PC-9 (cell line): ENCODE data around the gene FTO. TPM values are rescaled to one million over a fixed set of nuclear protein-coding genes. Genes with fewer than 3 reads are reported as not detected.

ENCODE experiments used
- BruUV-seq: library from RNA; stranded (reverse); fragments of 400-500 nt; replicated peaks from 2 replicates; lab custom pipeline; 2021; lab: Mats Ljungman, UMichigan
- CTCF ChIA-PET: fragments of 300-600 bp; sonication (Branson Sonifier 250); formaldehyde crosslinking; loops from one replicate; lab custom pipeline; 2022; ENCODE audit warnings: antibody characterized with exemption; lab: Charles Lee
- POLR2A ChIA-PET: fragments of 300-600 bp; sonication (Branson Sonifier 250); formaldehyde crosslinking; loops from one replicate; lab custom pipeline; 2022; ENCODE audit warnings: antibody characterized with exemption; ENCODE audit not compliant: unreplicated experiment; lab: Charles Lee
- DNase-seq, 2 experiments: peaks; one replicate each; pipeline versions ENCODE4 v3.0.0 to v3.0.0-alpha.2; 2015 to 2022; ENCODE audit warnings: mixed read lengths in 1 of 2
- H2AFZ ChIP-seq: fragments of 200-600 bp; sonication (generic); 2 replicates; pipeline ENCODE4 v1.8.1; 2017; ENCODE audit warnings: antibody characterized with exemption
- H3F3A ChIP-seq: fragments of 200-600 bp; sonication (generic); 2 replicates; pipeline ENCODE4 v1.8.1; 2017; ENCODE audit warnings: antibody characterized with exemption, mild to moderate bottlenecking, low read depth; ENCODE audit not compliant: insufficient read depth
- H3K27ac ChIP-seq: fragments of 200-600 bp; sonication (generic); 2 replicates; pipeline ENCODE4 v1.6.1; 2016; ENCODE audit warnings: mixed run types
- H3K27me3 ChIP-seq: fragments of 200-600 bp; sonication (generic); 2 replicates; pipeline ENCODE4 v1.6.1; 2016; ENCODE audit warnings: low read depth, mixed run types; ENCODE audit not compliant: insufficient read depth
- H3K36me3 ChIP-seq: fragments of 200-600 bp; sonication (generic); 2 replicates; pipeline ENCODE4 v1.6.1; 2016; ENCODE audit warnings: low read depth, mixed run types
- H3K4me1 ChIP-seq: fragments of 200-600 bp; sonication (generic); replicated peaks from 2 replicates; pipeline ENCODE4 v1.6.1; 2016; ENCODE audit warnings: mixed run types; ENCODE audit not compliant: insufficient read depth
- H3K4me2 ChIP-seq: fragments of 200-600 bp; sonication (generic); 2 replicates; pipeline ENCODE4 v1.6.1; 2017; ENCODE audit warnings: mixed run types
- H3K4me3 ChIP-seq: fragments of 200-600 bp; sonication (generic); 2 replicates; pipeline ENCODE4 v1.6.1; 2016; ENCODE audit warnings: mixed run types
- H3K79me2 ChIP-seq: fragments of 200-600 bp; sonication (generic); 2 replicates; pipeline ENCODE4 v1.6.1; 2017; ENCODE audit warnings: low read depth, mixed run types
- H3K9me2 ChIP-seq: fragments of 200-600 bp; sonication (generic); 2 replicates; pipeline ENCODE4 v1.8.1; 2017; ENCODE audit warnings: mild to moderate bottlenecking; ENCODE audit not compliant: insufficient read depth
- H3K9me3 ChIP-seq: fragments of 200-600 bp; sonication (generic); 2 replicates; pipeline ENCODE4 v1.8.1; 2016; ENCODE audit warnings: low read depth; ENCODE audit not compliant: insufficient read depth
- H4K20me1 ChIP-seq: fragments of 200-600 bp; sonication (generic); 2 replicates; pipeline ENCODE4 v1.8.1; 2017; ENCODE audit not compliant: insufficient read depth
- CTCF ChIP-seq: fragments of 200-600 bp; sonication (generic); conservative IDR thresholded peaks from 2 replicates; pipeline ENCODE4 v1.6.1; 2017; ENCODE audit warnings: mixed run types, antibody characterized with exemption, mild to moderate bottlenecking, moderate library complexity
- EZH2 ChIP-seq: fragments of 200-600 bp; sonication (generic); IDR thresholded peaks from 2 replicates; pipeline ENCODE4 v1.8.0; 2017; ENCODE audit warnings: antibody characterized with exemption, low read depth
- intact Hi-C: fragments of 100-400 bp; cut with micrococcal nuclease; formaldehyde crosslinking; loops from one replicate; pipeline ENCODE4 v1.10.0; 2022; ENCODE audit not compliant: unreplicated experiment
- total RNA-seq: library from RNA; stranded (reverse); gene quantifications from 2 replicates; pipeline ENCODE4 v1.2.3, GENCODE V29; 2021

The FTO gene
- total RNA-seq, 1 experiment from 2014 or later = 58.1 TPM

DNA sequence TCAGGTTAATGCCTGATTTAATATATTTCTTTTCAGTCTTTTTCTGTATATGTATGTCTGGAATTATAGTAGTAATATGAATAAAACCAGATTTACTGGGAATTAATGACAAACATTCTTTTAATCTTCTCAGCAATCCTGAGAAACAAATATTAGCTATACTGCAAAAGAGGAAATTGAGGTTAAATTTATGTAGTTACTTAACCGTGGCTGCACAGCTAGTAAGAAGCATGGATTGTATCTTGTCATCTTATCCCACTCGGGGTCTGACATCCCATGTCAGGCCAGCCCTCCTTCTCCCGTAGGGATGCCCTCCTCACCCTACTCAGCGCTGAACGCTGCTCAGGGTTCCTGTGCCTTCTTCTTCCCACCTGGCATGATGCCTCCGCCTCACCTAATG is 143.0 kb downstream of the FTO start:
- CTCF ChIA-PET = no interaction called here
- intact Hi-C loops = no loop called here
- H4K20me1 ChIP-seq = no peaks in the 10 kb centered on the region

GRCh38 chr16:53848277-53848942 is 144.5 kb downstream of the FTO start:
- no TSS peak for BruUV-seq
- no peaks in the 10 kb centered on the region for H3K79me2 ChIP-seq
- H3K27me3 ChIP-seq = no peaks in the 10 kb centered on the region
- TF ChIP-seq CTCF = no peak
- no peak for TF ChIP-seq EZH2
- H3F3A ChIP-seq = no peaks in the 10 kb centered on the region
- H3K4me1 ChIP-seq = no peaks in the 10 kb centered on the region
- H3K9me3 ChIP-seq = no peaks in the 10 kb centered on the region
- DNase-seq = no peak
- ChIA-PET CTCF (interaction anchor here (0.6 kb wide), 1 partner anchor 1007 kb away, joined by 9 read pairs; no protein-coding TSS in a partner anchor), POLR2A (interaction anchor here (0.7 kb wide), 2 partner anchors 16 to 81 kb away, joined by 5 to 9 read pairs; no protein-coding TSS in a partner anchor)
- no peaks in the 10 kb centered on the region for H4K20me1 ChIP-seq
- no peak overlapping the region for H3K27ac ChIP-seq
- no peak overlapping the region for H3K4me3 ChIP-seq
- no peak overlapping the region for H3K4me2 ChIP-seq
- no peak overlapping the region for H2AFZ ChIP-seq
- intact Hi-C loops = no loop called here
- no peaks in the 10 kb centered on the region for H3K9me2 ChIP-seq
- no peaks in the 10 kb centered on the region for H3K36me3 ChIP-seq

More for the DNA sequence above, 143.0 kb downstream of the FTO start:
- H3F3A ChIP-seq = no peaks in the 10 kb centered on the region
- no peaks in the 10 kb centered on the region for H3K79me2 ChIP-seq
- no peaks in the 10 kb centered on the region for H3K9me2 ChIP-seq
- no peaks in the 10 kb centered on the region for H3K27me3 ChIP-seq
- H3K4me3 ChIP-seq = no peak overlapping the region
- H3K27ac ChIP-seq = no peak overlapping the region
- POLR2A ChIA-PET = no interaction called here
- H2AFZ ChIP-seq = no peak overlapping the region
- H3K4me2 ChIP-seq = no peak overlapping the region
- no peaks in the 10 kb centered on the region for H3K9me3 ChIP-seq
- DNase-seq = no peak
- no peaks in the 10 kb centered on the region for H3K36me3 ChIP-seq
- no TSS peak for BruUV-seq
- TF ChIP-seq EZH2 (no peak), CTCF (no peak)
- no peaks in the 10 kb centered on the region for H3K4me1 ChIP-seq

DNA sequence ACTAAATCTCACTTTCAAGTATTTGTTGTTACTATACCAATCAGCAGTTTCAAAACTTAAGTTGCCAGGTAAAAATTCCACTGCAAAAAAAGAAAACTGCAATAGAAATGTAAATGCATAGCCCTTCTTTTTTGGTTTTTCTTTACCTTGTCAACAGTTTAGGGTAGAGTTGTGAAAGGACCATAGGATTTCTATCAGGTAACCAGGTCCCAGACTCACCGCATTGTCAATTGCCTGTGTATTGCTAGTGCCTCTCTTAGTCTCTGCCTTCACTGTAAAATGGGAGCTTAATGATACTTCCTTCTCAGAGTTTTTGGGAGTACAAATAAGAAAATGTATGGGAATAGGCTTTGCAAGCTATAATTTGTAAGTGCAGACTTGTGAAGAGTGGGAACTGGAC is 145.0 kb downstream of the FTO start:
- H3K9me3 ChIP-seq = no peaks in the 10 kb centered on the region
- H3K4me2 ChIP-seq = no peak overlapping the region
- no peaks in the 10 kb centered on the region for H3K36me3 ChIP-seq
- DNase-seq = no peak
- H3K9me2 ChIP-seq = no peaks in the 10 kb centered on the region
- H3K4me1 ChIP-seq = no peaks in the 10 kb centered on the region
- H3K27me3 ChIP-seq = no peaks in the 10 kb centered on the region
- no peak overlapping the region for H3K27ac ChIP-seq
- no peak for TF ChIP-seq CTCF
- TF ChIP-seq EZH2 = no peak
- no peak overlapping the region for H2AFZ ChIP-seq
- intact Hi-C loops = no loop called here
- no peaks in the 10 kb centered on the region for H3F3A ChIP-seq
- no peaks in the 10 kb centered on the region for H4K20me1 ChIP-seq
- POLR2A ChIA-PET = interaction anchor here (0.6 kb wide), 1 partner anchor 52 kb away, joined by 15 read pairs; no protein-coding TSS in a partner anchor
- CTCF ChIA-PET = no interaction called here
- H3K79me2 ChIP-seq = no peaks in the 10 kb centered on the region
- BruUV-seq = no TSS peak
- H3K4me3 ChIP-seq = no peak overlapping the region
